Karpas-422 (cell line): Measurements from ENCODE around the gene NFAM1. TPM values are rescaled to one million over a fixed set of nuclear protein-coding genes. Genes with fewer than 3 reads are reported as not detected.

Experiments
- DNase-seq: peaks from one replicate; pipeline ENCODE4 v3.0.0-alpha.2; 2015
- H2AFZ ChIP-seq: fragments of 200-600 bp; sonication (generic); 2 replicates; pipeline ENCODE4 v1.6.1; 2014; ENCODE audit warnings: antibody characterized with exemption, low read length, mixed read lengths
- H3K27ac ChIP-seq: fragments of 200-600 bp; sonication (generic); 2 replicates; pipeline ENCODE4 v1.5.1; 2014; ENCODE audit warnings: mild to moderate bottlenecking, low read length, moderate library complexity
- H3K27me3 ChIP-seq: fragments of 200-600 bp; sonication (generic); 2 replicates; pipeline ENCODE4 v1.6.1; 2014; ENCODE audit warnings: low read length, mixed read lengths
- H3K36me3 ChIP-seq: fragments of 200-600 bp; sonication (generic); 2 replicates; pipeline ENCODE4 v1.6.1; 2014; ENCODE audit warnings: low read length, mixed read lengths; ENCODE audit not compliant: insufficient read depth
- H3K4me1 ChIP-seq: fragments of 200-600 bp; sonication (generic); 2 replicates; pipeline ENCODE4 v1.6.1; 2014; ENCODE audit warnings: mild to moderate bottlenecking, low read length, mixed read lengths
- H3K4me2 ChIP-seq: fragments of 200-600 bp; sonication (generic); 2 replicates; pipeline ENCODE4 v1.6.1; 2014; ENCODE audit warnings: low read length, low read depth, mild to moderate bottlenecking; ENCODE audit not compliant: poor library complexity, severe bottlenecking
- H3K4me3 ChIP-seq: fragments of 200-600 bp; sonication (generic); 2 replicates; pipeline ENCODE4 v1.5.1; 2014; ENCODE audit warnings: mild to moderate bottlenecking, antibody characterized with exemption, low read length, mixed read lengths
- H3K79me2 ChIP-seq: fragments of 200-600 bp; sonication (generic); 2 replicates; pipeline ENCODE4 v1.6.1; 2014; ENCODE audit warnings: mild to moderate bottlenecking, low read length, mixed read lengths
- H3K9ac ChIP-seq: fragments of 200-600 bp; sonication (generic); 2 replicates; pipeline ENCODE4 v1.6.0; 2014; ENCODE audit warnings: low read length
- H3K9me2 ChIP-seq: fragments of 200-600 bp; sonication (generic), shearing (Covaris generic); replicated peaks from 2 replicates; pipeline ENCODE4 v1.6.0; 2014; ENCODE audit warnings: mild to moderate bottlenecking, low read length, moderate library complexity; ENCODE audit not compliant: insufficient read depth
- H3K9me3 ChIP-seq: fragments of 300-700, 200-600 bp; sonication (generic); 2 replicates; pipeline ENCODE4 v1.6.1; 2014; ENCODE audit warnings: low read length, mixed read lengths
- H4K20me1 ChIP-seq: fragments of 200-600 bp; sonication (generic); 2 replicates; pipeline ENCODE4 v1.6.1; 2014; ENCODE audit warnings: mild to moderate bottlenecking, antibody characterized with exemption, low read length, low read depth; ENCODE audit not compliant: insufficient read depth
- total RNA-seq: library from RNA; depleted of rRNA; stranded (reverse); fragments of >200 nt; shearing (Covaris generic); gene quantifications from 2 replicates; pipeline ENCODE4 v1.2.3, GENCODE V29; 2014; ENCODE audit warnings: low replicate concordance

NFAM1 gene
- total RNA-seq, 1 experiment from 2014 or later = not detected

GRCh38 chr22:42340829-42341383 is 91.3 kb downstream of the NFAM1 start:
- no peaks in the 10 kb centered on the region for H3K9me3 ChIP-seq
- peaks cover 4% of the 10 kb centered on the region; the same call in 1 of the 2 replicates for H4K20me1 ChIP-seq
- H3K27me3 ChIP-seq = no peaks in the 10 kb centered on the region
- H3K36me3 ChIP-seq = no peaks in the 10 kb centered on the region
- no peak overlapping the region for H3K4me2 ChIP-seq
- DNase-seq = no peak
- H3K4me3 ChIP-seq = no peak overlapping the region
- H3K4me1 ChIP-seq = no peaks in the 10 kb centered on the region
- no peaks in the 10 kb centered on the region for H3K9me2 ChIP-seq
- H3K9ac ChIP-seq = no peak overlapping the region
- no peak overlapping the region for H3K27ac ChIP-seq
- H3K79me2 ChIP-seq = no peaks in the 10 kb centered on the region
- H2AFZ ChIP-seq = no peak overlapping the region

GRCh38 chr22:42340150-42340549 is 92.1 kb downstream of the NFAM1 start:
- Histone ChIP-seq H3K36me3 (no peaks in the 10 kb centered on the region), H3K4me3 (no peak overlapping the region), H3K9me3 (no peaks in the 10 kb centered on the region), H3K9ac (no peak overlapping the region), H4K20me1 (no peaks in the 10 kb centered on the region), H3K27ac (no peak overlapping the region), H3K9me2 (no peaks in the 10 kb centered on the region), H3K27me3 (no peaks in the 10 kb centered on the region), H3K4me1 (no peaks in the 10 kb centered on the region), H3K4me2 (no peak overlapping the region), H2AFZ (no peak overlapping the region), H3K79me2 (no peaks in the 10 kb centered on the region)
- DNase-seq = no peak

- Histone ChIP-seq H2AFZ (no peak overlapping the region), H3K27ac (no peak overlapping the region), H3K9me2 (no peaks in the 10 kb centered on the region), H3K4me3 (no peak overlapping the region), H3K36me3 (no peaks in the 10 kb centered on the region), H3K9me3 (no peaks in the 10 kb centered on the region), H3K27me3 (no peaks in the 10 kb centered on the region), H3K4me2 (no peak overlapping the region), H3K9ac (no peak overlapping the region), H4K20me1 (no peaks in the 10 kb centered on the region), H3K79me2 (no peaks in the 10 kb centered on the region), H3K4me1 (peaks cover 8% of the 10 kb centered on the region)
- no peak for DNase-seq
These were observed 93.7 kb downstream of the NFAM1 start for GRCh38 chr22:42338479-42338878.

GRCh38 chr22:42337356-42337755 is 94.8 kb downstream of the NFAM1 start:
- H3K36me3 ChIP-seq = no peaks in the 10 kb centered on the region
- no peak overlapping the region for H2AFZ ChIP-seq
- H3K9me2 ChIP-seq = no peaks in the 10 kb centered on the region
- no peak overlapping the region for H3K4me3 ChIP-seq
- no peaks in the 10 kb centered on the region for H3K79me2 ChIP-seq
- H3K27me3 ChIP-seq = no peaks in the 10 kb centered on the region
- H4K20me1 ChIP-seq = no peaks in the 10 kb centered on the region
- peaks cover 19% of the 10 kb centered on the region for H3K4me1 ChIP-seq
- DNase-seq = no peak
- H3K9ac ChIP-seq = no peak overlapping the region
- no peak overlapping the region for H3K4me2 ChIP-seq
- H3K9me3 ChIP-seq = no peaks in the 10 kb centered on the region
- no peak overlapping the region for H3K27ac ChIP-seq

- Histone ChIP-seq H3K9me3 (no peaks in the 10 kb centered on the region), H4K20me1 (no peaks in the 10 kb centered on the region), H3K27ac (no peak overlapping the region), H3K9me2 (no peaks in the 10 kb centered on the region), H2AFZ (no peak overlapping the region), H3K4me3 (no peak overlapping the region), H3K4me2 (no peak overlapping the region), H3K79me2 (no peaks in the 10 kb centered on the region), H3K9ac (no peak overlapping the region), H3K27me3 (no peaks in the 10 kb centered on the region), H3K36me3 (no peaks in the 10 kb centered on the region), H3K4me1 (peaks cover 20% of the 10 kb centered on the region)
- no peak for DNase-seq
These were observed 95.5 kb downstream of the NFAM1 start for GRCh38 chr22:42336527-42337227.

- H3K9me3 ChIP-seq = no peaks in the 10 kb centered on the region
- H3K79me2 ChIP-seq = no peaks in the 10 kb centered on the region
- no peaks in the 10 kb centered on the region for H4K20me1 ChIP-seq
- no peak for DNase-seq
- no peak overlapping the region for H3K27ac ChIP-seq
- no peaks in the 10 kb centered on the region for H3K27me3 ChIP-seq
- H3K9ac ChIP-seq = no peak overlapping the region
- no peaks in the 10 kb centered on the region for H3K36me3 ChIP-seq
- no peak overlapping the region for H2AFZ ChIP-seq
- no peaks in the 10 kb centered on the region for H3K9me2 ChIP-seq
- peaks cover 25% of the 10 kb centered on the region for H3K4me1 ChIP-seq
- H3K4me2 ChIP-seq = no peak overlapping the region
- H3K4me3 ChIP-seq = no peak overlapping the region
These were observed 96.3 kb downstream of the NFAM1 start for GRCh38 chr22:42335839-42336378.

- H3K9ac ChIP-seq = no peak overlapping the region
- H3K9me2 ChIP-seq = no peaks in the 10 kb centered on the region
- no peaks in the 10 kb centered on the region for H3K27me3 ChIP-seq
- no peak overlapping the region for H3K4me2 ChIP-seq
- H4K20me1 ChIP-seq = no peaks in the 10 kb centered on the region
- H3K4me1 ChIP-seq = peaks cover 25% of the 10 kb centered on the region
- H3K36me3 ChIP-seq = no peaks in the 10 kb centered on the region
- no peak overlapping the region for H2AFZ ChIP-seq
- H3K79me2 ChIP-seq = no peaks in the 10 kb centered on the region
- no peak overlapping the region for H3K4me3 ChIP-seq
- no peak for DNase-seq
- H3K27ac ChIP-seq = no peak overlapping the region
- H3K9me3 ChIP-seq = no peaks in the 10 kb centered on the region
These were observed 97.2 kb downstream of the NFAM1 start for GRCh38 chr22:42334875-42335512.

GRCh38 chr22:42333544-42333943 is 98.7 kb downstream of the NFAM1 start:
- no peak for DNase-seq
- H3K27ac ChIP-seq = peak overlapping the region; percentile 69

More at GRCh38 chr22:42333544-42333943, 98.7 kb downstream of the NFAM1 start:
- Histone ChIP-seq H2AFZ (no peak overlapping the region), H4K20me1 (no peaks in the 10 kb centered on the region), H3K36me3 (no peaks in the 10 kb centered on the region), H3K4me3 (no peak overlapping the region), H3K9me3 (no peaks in the 10 kb centered on the region), H3K79me2 (no peaks in the 10 kb centered on the region), H3K9ac (peak overlapping the region; percentile 8; the same call in 1 of the 2 replicates), H3K4me1 (peaks cover 25% of the 10 kb centered on the region), H3K4me2 (peak overlapping the region; percentile 24), H3K9me2 (no peaks in the 10 kb centered on the region), H3K27me3 (no peaks in the 10 kb centered on the region)
